Fibroblast of lung (primary cell): Measurements from ENCODE around the gene CFAP46.

Source experiments
- CTCF ChIP-seq, 2 donors: IDR thresholded peaks in 1 of 2; conservative IDR thresholded peaks in 1 of 2; 1 replicate in 1 of 2; 2 replicates in 1 of 2; pipeline ENCODE4 v1.5.1; 2011 to 2012; ENCODE audit warnings: low read length in 2 of 2, control low read depth in 1 of 2, inconsistent platforms in 1 of 2, low read depth in 1 of 2, mild to moderate bottlenecking in 1 of 2
- EZH2 ChIP-seq: IDR thresholded peaks from 2 replicates; pipeline ENCODE4 v1.5.1; 2012; ENCODE audit warnings: low read length, control low read depth, mild to moderate bottlenecking; ENCODE audit errors: missing control alignments

GRCh38 chr10:132812520-132812919 lies 129.8 kb downstream of the CFAP46 start:
- no peak for TF ChIP-seq CTCF (conservative IDR thresholded peaks at IDR 0.05 in 1 of 2, IDR thresholded peaks at IDR 0.05 in 1 of 2; ENCODE audit: low read depth in 1 of 2, low read length in 2 of 2)
- TF ChIP-seq EZH2, result no peak
